Mucosa of gallbladder (tissue), 1 donor: Measurements from ENCODE around the gene OS9. TPM values are rescaled to one million over a fixed set of nuclear protein-coding genes. Genes with fewer than 3 reads are reported as not detected.
A peak's percentile ranks its signal among the peaks of the same experiment; 100 is the strongest.
"Not testable (repeated sequence)": the region's sequence is repeated elsewhere in the genome, so short reads cannot be mapped to it uniquely, and the experiment has no call there.

Experiments used
- DNase-seq: peaks from one replicate; pipeline ENCODE4 v3.0.0-alpha.2; 2020; ENCODE audit warnings: low spot score
- total RNA-seq: library from RNA; stranded (reverse); gene quantifications from one replicate; pipeline ENCODE4 v1.2.1, GENCODE V29; 2021
- donor health status: DM: no; HTN: no; CAD: no.

OS9 gene, protein sequence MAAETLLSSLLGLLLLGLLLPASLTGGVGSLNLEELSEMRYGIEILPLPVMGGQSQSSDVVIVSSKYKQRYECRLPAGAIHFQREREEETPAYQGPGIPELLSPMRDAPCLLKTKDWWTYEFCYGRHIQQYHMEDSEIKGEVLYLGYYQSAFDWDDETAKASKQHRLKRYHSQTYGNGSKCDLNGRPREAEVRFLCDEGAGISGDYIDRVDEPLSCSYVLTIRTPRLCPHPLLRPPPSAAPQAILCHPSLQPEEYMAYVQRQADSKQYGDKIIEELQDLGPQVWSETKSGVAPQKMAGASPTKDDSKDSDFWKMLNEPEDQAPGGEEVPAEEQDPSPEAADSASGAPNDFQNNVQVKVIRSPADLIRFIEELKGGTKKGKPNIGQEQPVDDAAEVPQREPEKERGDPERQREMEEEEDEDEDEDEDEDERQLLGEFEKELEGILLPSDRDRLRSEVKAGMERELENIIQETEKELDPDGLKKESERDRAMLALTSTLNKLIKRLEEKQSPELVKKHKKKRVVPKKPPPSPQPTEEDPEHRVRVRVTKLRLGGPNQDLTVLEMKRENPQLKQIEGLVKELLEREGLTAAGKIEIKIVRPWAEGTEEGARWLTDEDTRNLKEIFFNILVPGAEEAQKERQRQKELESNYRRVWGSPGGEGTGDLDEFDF
- total RNA-seq = 249 TPM

DNA sequence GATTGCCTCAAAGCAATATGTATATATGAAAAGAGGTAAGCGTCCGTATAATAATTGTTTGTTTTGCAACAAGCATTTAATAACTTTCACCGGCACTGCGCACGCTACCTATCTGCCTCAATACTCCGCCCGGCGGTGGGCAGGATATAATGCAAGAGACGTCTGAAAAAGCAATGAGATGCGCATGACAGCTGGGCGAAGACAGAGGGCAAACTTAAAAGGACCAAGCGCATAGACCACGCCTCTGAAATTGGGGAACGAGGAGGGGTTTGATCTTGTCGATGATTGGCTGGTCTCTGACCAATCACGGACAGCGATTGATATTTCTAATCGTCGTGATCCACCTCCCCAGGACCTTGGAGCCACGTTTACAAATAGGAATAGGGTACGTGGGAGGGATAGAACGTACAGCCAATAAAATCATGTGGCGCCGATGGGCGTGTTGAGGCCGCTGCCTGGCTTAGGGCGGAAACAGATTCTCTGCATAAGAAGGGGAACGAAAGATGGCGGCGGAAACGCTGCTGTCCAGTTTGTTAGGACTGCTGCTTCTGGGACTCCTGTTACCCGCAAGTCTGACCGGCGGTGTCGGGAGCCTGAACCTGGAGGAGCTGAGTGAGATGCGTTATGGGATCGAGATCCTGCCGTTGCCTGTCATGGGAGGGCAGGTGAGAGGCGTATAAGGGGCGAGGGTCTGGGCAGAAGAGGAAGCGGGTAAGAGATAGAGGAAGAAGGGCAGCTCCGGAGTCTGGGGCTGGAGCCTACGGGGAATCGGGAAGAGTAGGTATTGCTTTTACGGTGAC, at the start of gene OS9:
Gene OS9, plus strand, starts transcription at position 474 of the 800 bp plus-strand sequence. Its CDS starts 30 bp downstream, at position 504.
- DNase-seq = peak; percentile 99

DNA sequence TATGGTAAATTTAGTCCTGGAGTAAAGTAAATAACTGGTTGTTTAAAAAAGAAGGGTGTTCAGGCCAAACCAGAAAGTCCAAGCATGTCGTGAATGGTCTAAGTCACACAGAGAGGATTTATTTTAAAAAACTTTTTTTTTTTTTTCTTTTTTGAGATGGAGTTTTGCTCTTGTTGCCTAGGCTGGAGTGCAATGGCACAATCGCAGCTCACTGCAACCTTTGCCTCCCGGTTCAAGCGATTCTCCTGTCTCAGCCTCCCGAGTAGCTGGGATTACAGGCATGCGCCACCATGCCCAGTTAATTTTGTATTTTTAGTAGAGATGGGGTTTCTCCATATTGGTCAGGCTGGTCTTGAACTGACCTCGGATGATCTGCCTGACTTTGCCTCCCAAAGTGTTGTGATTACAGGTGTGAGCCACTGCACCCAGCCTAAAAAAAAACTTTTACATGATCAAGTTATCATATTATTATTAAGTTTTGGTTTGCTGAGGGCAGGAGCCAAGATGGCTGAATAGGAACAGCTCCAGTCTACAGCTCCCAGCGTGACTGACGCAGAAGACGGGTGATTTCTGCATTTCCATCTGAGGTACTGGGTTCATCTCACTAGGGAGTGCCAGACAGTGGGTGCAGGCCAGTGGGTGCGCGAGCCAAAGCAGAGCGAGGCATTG, 47.8 kb upstream of the OS9 start:
- DNase-seq = not testable (repeated sequence)

GRCh38 chr12:57646659-57647049, 47.3 kb upstream of the OS9 start:
- DNase-seq = not testable (repeated sequence)

DNA sequence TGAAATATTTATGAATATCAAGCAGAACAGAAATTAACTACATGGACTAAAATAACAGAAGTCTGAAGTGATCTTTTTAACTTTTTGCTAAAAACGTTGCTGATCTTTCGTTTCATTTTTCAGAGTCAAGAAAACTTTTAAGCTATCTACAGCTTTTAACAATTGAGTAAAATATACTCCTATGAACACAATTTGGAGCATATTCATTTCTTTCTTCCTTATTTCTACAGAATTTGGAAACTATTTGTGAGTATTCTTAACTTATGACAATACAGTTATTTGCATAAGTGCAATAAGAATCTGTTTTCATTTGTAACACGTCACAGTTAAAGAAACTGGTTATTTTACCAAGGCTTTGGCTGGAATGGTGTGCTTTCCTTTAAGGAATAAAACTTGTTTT, 39.9 kb upstream of the OS9 start:
- no peak for DNase-seq

- no peak for DNase-seq
Measured at GRCh38 chr12:57655541-57656240, 38.2 kb upstream of the OS9 start.

DNA sequence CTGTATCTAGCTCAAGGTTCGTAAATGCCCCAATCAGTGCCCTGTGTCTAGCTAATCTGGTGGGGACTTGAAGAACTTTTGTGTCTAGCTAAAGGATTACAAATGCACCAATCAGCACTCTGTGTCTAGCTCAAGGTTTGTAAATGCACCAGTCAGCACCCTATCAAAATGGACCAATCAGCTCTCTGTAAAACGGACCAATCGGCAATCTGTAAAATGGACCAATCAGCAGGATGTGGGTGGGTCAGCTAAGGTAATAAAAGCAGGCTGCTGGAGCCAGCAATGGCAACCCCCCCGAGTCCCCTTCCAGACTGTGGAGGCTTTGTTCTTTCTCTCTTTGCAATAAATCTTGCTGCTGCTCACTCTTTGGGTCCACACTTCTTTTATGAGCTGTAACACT, 37.5 kb upstream of the OS9 start:
- not testable (repeated sequence) for DNase-seq

DNA sequence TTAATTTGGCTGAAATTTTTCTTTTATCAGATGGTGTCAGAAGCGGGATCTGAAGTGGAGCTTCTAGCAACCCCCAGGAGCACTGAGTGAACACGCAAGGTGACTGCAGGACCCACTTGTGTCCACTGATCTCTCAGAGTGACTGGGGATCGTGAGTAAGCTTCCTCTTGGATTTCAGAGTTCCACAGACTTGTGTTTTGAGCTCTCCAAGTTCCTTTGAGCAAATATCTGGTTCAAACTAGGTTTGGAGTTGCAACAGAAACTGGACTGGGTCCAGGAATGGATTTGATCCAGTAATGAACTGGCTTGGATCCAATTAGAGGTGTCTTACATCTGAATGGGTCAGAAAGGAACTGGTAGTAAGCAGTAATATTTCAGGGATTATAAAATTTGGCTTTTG, 36.2 kb upstream of the OS9 start:
- peak; percentile 68 for DNase-seq

DNA sequence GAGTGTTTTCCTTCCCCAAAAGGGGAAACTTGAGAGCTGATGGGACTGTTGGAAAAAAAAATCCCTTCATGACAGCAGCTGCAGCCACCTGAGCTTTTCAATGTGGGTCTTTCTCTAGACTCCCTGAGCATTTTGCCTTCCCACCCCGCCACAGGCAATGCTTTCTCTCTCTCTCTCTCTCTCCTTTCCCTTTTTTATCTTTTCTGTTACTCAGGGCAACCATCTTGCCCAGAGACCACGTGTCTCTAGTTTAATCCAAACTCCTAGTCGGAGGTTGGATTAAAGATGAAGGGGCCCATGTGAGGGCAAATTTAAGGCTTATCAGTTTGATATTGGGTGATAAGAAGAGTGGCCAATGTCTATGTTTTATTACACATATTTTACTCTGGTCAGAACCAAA, 35.0 kb upstream of the OS9 start:
- DNase-seq = no peak

- no peak for DNase-seq
Measured at GRCh38 chr12:57661376-57661775, 32.6 kb upstream of the OS9 start.

DNA sequence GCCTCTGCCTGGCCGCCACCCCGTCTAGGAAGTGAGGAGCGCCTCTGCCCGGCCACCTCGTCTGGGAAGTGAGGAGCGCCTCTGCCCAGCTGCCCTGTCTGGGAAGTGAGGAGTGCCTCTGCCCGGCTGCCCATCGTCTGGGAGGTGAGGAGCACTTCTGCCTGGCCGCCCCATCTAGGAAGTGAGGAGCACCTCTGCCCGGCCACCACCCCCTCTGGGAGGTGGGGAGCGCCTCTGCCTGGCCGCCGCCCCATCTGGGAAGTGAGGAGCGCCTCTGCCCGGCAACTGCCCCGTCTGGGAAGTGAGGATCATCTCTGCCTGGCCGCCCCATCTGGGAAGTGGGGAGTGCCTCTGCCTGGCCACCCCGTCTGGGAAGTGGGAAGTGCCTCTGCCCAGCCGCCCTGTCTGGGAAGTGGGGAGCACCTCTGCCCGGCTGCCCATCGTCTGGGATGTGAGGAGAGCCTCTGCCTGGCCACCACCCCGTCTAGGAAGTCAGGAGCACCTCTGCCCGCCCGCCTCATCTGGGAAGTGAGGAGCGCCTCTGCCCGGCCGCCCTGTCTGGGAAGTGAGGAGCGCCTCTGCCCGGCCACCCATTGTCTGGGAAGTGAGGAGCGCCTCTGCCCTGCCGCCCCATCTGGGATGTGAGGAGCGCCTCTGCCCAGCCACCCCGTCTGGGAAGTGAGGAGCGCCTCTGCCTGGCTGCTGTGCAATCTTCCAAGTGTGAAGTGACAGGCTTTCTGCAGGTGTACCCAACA, 28.7 kb upstream of the OS9 start:
- DNase-seq = not testable (repeated sequence)

DNA sequence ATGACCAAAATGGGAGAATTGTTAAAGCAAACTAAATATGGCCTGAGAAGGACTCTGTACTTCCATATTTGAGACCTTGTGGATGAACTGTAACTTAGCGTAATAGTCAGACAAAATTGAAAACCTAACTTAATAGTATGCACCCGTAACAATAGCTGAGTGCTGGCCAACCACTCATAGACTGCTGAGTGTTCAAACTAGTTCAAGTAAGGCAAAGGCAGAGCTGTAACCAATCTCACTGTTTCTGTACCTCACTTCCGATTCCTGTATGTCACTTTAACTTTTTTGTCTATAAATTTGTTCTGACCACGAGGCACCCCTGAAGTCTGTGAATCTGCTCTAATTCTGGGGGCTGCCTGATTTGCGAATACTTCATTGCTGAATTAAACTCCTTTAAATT, 27.0 kb upstream of the OS9 start:
- DNase-seq = no peak

DNA sequence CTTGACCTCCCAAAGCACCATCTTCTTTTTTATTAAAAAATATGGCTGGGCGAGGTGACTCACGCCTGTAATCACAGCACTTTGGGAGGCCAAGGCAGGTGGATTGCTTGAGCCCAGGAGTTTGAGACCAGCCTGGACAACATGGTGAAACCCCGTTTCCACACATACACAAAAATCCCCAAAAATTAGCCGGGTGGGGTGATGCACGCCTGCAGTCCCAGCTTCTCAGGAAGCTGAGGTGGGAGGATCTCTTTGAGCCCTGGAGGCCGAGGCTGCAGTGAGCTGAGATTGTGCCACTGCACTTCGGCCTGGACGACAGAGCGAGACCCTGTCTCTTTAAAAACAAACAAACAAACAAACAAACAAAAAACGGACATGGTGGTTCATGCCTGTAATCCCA, 24.2 kb upstream of the OS9 start:
- DNase-seq = not testable (repeated sequence)

GRCh38 chr12:57671811-57672210, 22.1 kb upstream of the OS9 start:
- DNase-seq = not testable (repeated sequence)

DNA sequence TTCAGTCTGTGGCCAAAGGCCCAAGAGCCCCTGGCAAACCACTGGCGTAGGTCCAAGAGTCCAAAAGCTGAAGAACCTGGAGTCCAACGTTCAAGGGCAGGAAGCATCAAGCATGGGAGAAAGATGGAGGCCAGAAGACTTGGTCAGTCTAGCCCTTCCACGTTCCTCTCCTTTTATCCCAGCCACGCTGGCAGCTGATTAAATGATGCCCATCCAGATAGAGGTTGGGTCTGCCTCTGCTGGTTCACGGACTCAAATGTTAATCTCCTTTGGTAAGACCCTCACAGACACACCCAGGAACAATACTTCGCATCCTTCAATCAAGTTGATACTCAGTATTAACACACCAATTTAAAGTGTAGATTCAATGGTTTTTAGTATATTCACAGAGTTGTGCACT, 21.1 kb upstream of the OS9 start:
- DNase-seq = no peak

- DNase-seq = no peak
Measured at GRCh38 chr12:57674691-57675090, 19.2 kb upstream of the OS9 start.

DNA sequence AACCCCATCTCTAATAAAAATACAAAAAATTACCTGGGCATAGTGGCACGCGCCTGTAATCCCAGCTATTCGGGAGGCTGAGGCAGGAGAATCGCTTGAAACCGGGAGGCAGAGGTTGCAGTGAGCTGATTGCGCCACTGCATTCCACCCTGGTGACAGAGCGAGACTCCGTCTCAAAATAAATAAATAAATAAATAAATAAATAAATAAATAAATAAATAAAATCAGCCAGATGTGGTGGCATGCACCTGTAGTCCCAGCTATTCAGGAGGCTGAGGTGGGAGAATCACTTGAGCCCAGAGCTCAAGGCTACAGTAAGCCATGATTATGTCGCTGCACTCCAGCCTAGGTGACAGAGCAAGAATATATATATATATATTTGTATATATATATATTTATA, 16.0 kb upstream of the OS9 start:
- not testable (repeated sequence) for DNase-seq

GRCh38 chr12:57679697-57680096, 14.2 kb upstream of the OS9 start:
- DNase-seq = no peak

DNA sequence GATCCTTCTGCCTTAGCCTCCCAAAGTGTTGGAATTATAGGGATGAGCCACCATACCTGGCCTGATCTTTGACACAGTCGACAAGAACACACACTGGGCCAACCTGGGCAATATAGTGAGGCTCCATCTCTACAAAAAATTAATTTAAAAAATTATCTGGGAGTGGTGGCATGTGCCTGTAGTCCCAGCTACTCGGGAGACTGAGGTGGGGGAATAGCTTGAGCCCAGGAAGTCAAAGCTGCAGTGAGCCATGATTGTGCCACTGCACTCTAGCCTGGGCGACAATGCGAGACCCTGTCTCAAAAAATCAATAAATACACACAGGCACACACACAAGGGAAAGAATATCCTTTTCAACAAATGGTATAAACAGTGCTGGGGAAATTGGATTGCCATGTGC, 6.1 kb upstream of the OS9 start:
- DNase-seq = no peak

GRCh38 chr12:57688931-57689330, 5.0 kb upstream of the OS9 start:
- no peak for DNase-seq

DNA sequence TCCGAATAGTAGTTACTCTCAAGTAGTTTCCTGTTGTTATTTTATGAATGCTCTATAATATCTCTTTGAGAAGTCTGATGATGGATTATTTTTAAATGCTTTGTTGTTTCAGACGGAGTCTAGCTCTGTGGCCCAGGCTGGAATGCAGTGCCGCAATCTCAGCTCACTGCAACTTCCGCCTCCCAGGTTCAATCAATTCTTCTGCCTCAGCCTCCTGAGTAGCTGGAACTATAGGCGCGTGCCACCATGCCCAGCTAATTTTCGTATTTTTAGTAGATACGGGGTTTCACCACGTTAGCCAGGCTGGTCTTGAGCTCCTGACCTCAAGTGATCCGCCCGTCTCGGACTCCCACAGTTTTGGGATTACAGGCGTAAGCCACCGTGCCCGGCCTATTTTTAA, 1.4 kb upstream of the OS9 start:
- DNase-seq = no peak

DNA sequence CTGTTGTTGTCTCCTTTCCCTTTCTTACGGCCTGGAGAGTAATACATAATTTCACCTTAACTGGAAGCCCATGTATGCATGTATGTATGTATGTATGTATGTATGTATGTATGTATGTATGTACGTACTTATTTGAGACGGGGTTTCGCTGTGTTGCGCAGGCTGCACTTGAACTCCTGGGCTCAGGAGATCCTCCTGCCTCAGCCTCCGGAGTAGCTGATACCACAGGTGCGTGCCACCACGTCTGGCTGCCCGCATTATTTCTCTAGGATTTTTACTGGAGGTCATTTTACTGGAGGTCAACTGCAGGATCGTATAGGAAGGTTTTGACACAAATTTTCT, 644 bp upstream of the OS9 start:
- no peak for DNase-seq
